ENCODE data around the gene DNAJC5.
"Not testable (repeated sequence)": the region's sequence is repeated elsewhere in the genome, so short reads cannot be mapped to it uniquely, and the experiment has no call there.

The DNAJC5 gene

GRCh38 chr20:63894358-63895201, at the start of gene DNAJC5:
TSS of gene DNAJC5 (plus strand) at chr20:63895126. CDS start at chr20:63928346, 33,220 bp downstream.
- DNase-seq = peak; percentile 64

DNA sequence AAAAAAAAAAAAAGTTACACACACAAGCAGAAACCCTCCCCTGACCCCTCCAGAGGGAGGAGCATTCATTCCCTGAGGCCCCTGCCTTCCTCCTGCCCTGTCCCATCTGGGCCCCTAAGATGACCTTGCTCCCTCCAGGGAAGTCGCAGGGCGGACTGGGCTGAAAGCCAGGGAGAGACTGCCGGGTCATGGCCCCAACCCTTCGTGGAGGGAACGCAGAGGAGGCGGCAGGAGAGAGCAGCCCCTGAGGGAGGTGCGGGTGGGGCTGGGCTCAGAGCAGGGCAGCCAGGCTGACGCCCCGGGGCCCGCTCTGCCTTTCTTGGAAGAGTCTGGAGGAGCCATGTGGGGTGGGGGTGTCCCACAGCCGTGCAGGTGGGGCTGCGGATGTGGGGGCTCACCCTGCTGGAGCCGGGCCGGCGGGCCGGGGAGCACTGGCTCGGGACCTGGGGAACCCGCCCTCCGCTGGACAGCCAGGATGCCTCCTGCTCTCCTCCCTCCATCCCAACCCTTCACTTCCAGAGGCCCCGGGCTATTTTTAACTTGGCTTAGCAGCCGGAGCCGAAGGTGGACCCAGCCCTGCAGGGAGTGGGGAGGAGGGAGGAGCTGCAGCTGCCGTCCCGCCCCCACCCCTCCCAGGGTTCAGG, 48.7 kb upstream of the DNAJC5 start:
- DNase-seq = no peak

DNA sequence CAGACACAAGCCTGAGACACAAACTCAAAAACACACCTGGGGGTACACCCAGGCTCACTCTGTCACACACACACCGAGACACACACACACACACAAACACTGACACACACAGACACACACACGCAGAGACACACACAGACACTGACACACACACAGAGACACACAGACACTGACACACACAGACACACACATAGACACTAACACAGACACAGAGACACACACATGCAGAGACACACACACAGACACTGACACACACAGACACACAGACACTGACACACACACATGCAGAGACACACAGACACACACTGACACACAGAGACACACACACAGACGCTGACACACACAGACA, 48.1 kb upstream of the DNAJC5 start:
- DNase-seq = no peak

DNA sequence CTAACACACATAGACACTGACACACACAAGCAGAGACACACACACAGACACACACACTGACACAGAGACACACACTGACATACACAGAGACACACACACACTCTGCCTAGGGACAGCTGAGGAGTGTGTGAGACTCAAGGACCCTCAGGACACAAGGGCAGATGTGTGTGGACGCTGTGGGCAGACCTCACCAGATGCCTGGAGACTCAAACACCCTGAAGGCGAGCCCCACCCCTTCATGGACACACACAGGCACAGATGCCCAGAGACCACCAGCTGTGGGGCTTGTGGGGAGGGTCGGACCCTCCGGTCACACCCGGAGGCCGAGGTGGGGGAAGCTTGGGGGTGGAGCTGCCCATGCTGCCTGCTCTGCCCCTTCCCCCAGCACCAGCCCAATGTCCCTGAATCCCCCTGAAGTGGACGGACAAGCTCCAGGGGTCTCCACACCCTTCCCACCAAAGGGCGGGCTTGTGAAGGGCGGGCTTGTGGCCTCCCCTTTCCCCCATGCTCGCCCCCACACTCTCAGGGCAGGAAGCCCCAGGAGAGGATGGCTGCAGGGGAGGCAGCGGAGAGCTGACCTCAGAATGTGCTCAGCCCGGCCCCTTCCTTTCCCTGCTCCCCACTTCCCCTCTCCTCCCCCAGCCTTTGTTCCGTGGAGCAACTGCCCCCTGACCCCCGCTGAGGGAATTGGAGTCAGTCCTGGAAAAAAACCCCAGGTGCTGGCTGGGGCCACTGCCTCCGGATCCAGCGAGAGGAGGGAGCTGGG, 47.5 kb upstream of the DNAJC5 start:
- DNase-seq = no peak

GRCh38 chr20:63848003-63848911, 46.7 kb upstream of the DNAJC5 start:
- no peak for DNase-seq

- no peak for DNase-seq
These were observed 44.0 kb upstream of the DNAJC5 start for GRCh38 chr20:63850689-63851547.

GRCh38 chr20:63851548-63851943, 43.4 kb upstream of the DNAJC5 start:
- DNase-seq = not testable (repeated sequence)

DNA sequence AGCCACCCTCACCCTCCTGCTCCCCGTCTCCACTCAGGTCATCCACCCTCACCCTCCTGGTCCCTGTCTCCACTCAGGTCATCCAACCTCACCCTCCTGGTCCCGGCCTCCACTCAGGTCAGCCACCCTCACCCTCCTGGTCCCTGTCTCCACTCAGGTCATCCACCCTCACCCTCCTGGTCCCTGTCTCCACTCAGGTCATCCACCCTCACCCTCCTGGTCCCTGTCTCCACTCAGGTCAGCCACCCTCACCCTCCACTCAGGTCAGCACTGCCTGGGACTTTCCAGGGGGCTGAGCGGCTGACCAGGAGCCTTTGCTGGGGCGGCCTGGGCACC, 41.2 kb upstream of the DNAJC5 start:
- not testable (repeated sequence) for DNase-seq

- no peak for DNase-seq
These were observed 40.7 kb upstream of the DNAJC5 start for GRCh38 chr20:63854069-63854765.

GRCh38 chr20:63854766-63855362, 40.1 kb upstream of the DNAJC5 start:
- DNase-seq = no peak

DNA sequence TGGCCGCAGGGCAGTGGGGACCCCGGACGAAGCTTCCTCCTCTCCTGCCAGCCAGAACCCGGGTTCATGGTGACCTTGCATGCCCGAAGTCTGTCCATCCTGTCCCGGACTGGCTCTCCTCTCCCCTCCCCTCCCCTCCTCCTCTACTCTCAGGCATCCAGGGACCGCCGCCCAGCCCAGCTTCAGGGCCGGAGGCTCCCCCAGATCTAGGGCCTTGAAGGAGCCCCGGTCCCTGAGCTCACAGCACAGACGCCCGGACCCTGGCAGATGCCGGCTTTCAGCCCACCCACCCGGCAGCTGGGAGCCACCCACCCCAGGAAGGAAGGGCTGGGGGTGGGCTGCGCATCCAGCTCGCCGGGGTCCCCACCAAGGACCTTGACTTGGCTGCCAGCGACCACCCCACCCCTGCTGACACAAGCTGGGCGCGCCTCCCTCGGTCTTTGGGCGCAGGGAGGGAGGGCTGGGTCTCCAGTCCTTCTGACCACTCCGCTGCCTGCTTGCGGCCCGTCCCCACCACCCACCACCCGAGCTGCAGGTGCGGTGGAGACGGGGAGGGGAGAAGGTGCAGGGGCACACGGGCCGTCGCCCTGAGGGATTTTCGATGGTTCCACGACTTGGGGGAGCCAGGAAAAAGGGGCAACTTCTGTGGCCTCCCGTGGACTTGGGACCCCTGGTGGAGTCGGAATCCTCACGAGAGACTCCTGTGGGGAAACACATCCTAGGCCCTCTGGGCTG, 39.4 kb upstream of the DNAJC5 start:
- no peak for DNase-seq

GRCh38 chr20:63856098-63856511, 38.8 kb upstream of the DNAJC5 start:
- no peak for DNase-seq

- DNase-seq = no peak
These were observed 37.0 kb upstream of the DNAJC5 start for GRCh38 chr20:63857764-63858392.

DNA sequence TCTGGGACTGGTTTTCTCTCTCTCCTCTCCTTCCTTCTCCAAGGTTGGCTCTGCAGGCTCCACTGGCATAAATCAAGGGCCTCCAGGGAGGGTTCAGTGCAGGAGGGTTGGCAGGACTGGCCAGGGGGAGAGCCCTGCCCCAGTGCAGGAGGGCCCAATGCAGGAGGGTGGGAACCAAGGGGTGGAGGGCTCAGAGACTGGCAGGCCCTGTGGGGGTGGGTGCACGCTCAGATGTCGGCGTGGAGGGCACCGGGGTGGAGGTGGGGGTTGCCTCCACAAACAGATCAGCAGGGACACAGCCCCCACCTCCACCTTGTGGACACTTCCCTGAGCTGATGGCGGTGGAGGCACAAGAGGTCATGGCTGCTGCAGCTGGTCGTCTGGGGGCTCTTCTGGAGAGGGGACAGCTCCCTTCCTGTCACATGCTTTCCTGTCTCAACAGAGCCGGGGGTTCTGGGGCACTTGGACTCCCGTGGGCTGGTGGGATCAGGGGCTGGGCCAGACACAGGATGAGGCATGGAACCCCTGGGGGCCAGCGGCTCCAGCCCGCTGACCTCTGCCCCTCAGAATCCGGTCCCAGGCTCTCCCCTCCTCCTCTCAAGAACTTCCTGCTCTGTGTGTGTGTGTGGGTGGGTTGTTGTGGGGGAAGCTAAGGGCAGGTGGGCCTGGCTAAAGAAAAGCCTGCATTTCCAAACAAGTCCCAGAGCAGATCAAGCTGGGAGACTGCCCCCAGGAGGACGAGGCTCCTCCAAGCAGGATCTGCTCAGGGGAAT, 36.3 kb upstream of the DNAJC5 start:
- DNase-seq = no peak

DNA sequence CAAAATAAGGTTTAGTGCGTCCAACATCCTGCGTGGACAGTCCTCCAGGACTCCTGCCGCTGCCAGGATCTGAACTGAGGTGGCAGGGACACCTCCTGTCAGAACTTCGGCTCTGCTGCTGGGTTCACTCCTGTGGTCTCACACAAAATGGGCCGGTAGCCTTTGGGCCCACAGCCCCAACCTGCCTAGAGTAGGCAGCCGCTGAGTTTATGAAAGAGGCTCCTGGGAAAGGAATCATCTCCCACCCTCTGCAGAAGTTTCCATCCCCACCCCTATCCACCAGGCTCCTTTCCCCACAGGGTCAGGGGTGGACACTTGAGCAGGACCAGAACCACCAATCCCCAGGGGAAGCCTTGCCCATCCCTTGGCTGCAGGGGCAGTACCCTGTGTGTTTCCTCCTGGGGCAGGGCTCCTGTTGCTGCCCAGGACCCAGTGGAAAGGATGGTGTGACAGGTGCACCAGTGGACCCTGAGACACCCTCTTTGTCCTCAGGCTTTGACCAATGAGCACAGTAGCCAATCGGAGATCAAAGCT, 35.7 kb upstream of the DNAJC5 start:
- no peak for DNase-seq

DNA sequence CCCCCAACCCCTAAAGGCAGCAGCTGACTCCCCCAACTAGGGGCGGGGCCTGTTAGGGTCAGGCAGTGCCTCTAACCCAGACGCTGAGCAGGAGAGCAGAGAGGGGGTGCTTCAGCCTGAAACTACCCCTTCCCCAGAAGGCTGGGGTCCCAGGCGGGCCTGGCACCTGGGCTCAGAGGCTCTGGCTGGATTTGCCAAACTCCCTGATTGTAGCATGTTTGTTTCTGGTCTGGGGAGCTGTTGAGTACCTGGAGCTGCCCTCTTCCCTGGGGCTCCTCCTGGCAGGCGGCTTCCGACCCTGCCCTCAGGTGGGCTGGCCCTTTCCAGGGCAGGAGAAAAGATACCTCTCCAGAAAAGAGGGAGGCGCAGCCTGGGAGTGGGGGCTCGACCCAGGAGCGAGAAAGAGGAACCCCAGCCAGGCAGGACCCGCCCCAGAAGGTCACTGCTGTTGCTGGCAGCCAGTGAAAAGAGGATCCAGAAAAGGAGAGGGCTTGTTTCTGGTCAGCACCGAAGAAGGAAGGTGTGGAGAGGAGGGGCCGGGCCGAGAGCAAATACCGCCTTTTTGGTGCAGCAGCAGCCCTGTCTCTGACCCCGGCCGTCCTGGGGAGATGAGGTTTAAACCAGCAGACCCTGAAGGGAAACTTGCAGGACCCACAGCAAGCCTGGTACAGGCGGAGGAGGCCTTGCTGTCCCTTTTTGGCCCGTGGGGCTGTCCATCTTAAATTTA, 34.4 kb upstream of the DNAJC5 start:
- no peak for DNase-seq

GRCh38 chr20:63861365-63861934, 33.5 kb upstream of the DNAJC5 start, which contains the start of gene ABHD16B:
TSS of gene ABHD16B (plus strand) at chr20:63861498. CDS start at chr20:63861541, 43 bp downstream.
- DNase-seq = no peak

Data from NCI-H187 treated with DMSO at 0.1 percent for 48 hours (cell line).